Renal cortical epithelial cell (primary cell): Measurements from ENCODE around the gene PTGFRN. TPM values are rescaled to one million over a fixed set of nuclear protein-coding genes. Genes with fewer than 3 reads are reported as not detected.

Experiments used
- DNase-seq: peaks from one replicate; pipeline ENCODE4 v3.0.0-alpha.2; 2011; ENCODE audit warnings: low read depth
- total RNA-seq: library from RNA; depleted of rRNA; stranded (reverse); fragments of >200 nt; gene quantifications from 2 replicates; pipeline ENCODE4 v1.2.3, GENCODE V29; 2014

The PTGFRN gene
- total RNA-seq, 1 donor from 2014 or later = 76.7 TPM

DNA sequence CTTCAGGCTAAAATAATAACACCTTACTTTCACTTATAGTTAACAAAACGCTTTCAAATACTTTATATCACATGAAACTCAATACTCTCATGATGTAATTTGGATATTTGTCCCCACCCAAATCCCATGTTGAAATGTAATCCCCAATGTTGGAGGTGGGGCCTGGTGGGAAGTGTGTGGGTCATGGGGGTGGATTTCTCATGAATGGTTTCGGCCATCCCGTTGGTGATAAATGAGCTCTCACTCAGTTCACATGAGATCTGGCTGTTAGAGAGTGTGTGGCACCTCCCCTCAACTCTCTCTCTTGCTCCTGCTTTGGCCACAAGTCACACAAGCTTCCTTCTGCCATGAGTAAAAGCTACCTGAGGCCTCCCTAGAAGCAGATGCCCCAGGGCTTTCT is 22.5 kb upstream of the PTGFRN start:
- DNase-seq = no peak

DNA sequence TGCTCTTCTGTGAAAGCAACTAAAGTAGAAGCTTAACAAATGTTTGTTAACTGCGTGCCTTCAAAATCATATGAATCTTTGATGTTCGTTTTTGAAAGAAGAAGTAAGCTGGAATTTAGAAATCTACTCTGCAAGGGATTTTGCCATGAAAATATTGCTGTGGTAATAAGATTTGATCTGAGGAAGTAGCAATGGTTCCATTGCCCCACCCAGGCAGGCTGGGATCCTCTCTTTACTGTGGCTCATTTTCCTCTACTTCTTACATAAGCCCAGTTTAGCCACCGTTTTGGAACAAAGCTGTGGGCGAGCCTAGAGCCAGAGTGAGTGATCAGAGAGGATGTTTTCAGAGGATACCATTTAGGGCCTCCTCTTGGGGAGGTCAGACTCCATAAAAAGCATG is 20.3 kb upstream of the PTGFRN start:
- no peak for DNase-seq

DNA sequence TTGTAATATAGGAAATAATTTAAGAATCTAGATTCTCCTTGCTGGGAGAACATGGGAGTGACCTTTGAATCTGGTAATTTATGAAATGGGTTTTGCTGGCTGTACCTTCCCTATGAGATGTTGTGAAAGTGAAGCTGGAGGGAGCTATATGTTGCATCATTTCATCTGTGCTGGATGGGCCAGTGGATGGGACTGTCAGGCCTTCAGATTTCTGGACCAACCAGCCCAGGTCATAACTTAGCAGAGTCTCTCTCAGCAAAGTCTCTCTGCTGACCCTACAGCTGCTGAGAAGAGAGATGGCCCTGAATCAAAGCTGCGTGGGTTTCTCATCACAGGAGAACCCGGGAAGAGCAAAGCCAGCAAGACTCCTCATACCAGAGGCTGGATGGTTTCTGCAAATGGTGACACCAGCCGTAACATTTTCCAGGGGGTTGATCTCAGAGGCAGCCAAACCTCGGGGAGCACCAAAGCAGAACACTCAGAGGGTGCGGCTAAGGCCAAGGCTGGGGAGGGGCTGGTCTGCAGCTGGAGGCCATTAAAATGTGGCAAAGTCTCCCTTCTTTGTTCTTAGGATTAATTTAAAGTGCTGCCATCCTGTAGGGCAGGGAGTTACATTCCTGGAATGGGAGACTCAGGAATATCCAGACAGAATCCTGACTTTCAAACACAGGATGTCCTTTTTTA is 18.2 kb upstream of the PTGFRN start:
- DNase-seq = peak; percentile 32

DNA sequence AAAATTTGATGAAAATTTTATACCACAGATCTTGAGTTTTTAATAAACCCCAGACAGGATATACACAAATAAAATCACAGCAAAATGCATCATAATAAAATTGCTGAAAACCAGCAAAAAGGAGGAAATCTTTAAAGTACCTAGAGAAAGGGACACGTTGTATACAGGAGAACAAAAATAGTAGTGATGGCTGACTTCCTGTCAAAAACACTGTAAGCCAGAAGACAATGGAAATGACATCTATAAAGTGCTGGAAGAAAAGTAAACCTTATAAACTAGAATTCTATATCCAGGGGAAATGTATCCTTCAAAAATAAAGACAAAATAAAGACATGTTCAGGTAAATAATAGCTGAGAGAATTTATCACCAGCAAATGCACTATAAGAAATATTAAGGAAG is 14.6 kb upstream of the PTGFRN start:
- DNase-seq = no peak

DNA sequence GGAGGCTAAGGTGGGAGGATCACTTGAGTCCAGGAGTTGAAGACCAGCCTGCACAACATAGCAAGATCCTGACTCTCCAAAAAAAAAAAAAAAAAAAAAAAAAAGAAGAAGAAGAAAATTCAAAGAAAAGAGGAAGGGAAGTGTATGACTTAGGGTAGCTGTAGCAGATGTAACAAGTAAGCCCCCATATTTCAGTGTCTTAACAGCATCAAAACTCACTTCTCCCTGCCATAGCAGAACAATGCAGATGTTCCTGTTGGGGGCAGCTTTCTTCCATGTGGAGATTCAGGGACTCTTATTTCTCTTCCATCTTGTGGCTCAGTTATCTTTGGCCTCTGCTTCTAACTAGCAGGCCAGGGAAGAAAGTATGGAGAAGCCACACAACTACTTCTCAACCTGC is 10.2 kb upstream of the PTGFRN start:
- no peak for DNase-seq

DNA sequence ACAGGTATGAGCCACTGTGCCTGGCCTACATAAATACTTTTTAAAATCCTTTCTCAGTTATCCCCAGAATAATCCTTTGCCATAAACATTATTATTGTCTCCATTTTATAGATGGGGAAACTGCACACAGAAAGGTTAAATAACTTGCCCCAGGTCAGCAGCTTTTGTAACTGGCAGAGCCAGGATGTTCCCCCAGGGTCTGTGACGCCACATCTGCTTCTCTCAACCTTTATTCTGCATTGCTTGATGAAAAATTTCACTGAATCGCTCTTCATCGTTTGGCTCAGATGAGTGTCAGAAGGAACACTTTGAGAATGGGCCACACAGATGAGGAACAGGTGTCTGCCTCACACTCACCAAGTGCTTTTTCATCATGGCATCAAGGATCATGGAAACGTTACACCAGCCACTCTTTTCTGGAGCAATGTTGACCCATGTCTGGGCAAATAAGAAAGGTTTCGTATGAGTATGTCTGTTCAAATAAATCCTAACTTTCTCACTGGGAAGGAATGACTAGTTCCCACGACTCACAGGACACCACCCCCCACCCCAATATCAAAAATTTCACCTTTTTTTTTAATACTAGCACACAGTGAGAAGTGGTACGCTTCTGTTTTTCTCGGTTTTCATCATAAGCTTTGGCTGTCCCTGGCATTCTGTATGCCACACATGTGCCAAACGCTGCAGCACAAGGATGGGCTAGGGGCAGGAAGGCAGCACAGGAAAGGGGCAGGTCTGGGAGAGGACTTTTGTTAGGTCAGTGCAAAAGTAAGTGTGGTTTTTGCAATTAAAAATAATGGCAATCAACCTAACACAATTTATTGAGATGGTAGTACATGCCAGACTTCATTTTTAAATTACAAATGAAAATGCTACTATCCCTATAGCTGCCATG is 9.0 kb upstream of the PTGFRN start:
- DNase-seq = no peak

DNA sequence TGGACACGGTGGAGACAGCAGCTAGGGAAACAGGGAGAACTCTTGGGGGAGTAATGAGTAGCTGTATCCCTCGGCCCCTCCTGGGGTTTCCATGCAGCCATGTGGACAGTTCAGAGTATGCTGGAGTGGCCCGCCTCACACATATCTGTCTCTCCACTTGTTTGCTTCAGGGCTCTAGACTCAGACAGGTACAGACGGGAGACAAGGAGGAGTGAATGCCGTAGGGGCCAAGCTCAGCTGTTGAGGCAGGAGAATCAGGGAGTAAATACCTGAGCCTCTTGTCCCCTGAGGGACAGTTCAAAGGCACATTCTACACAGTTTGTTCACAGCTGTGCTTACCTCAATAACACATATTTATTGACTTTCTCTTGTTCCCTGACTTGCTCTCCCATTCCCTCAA is 7.7 kb upstream of the PTGFRN start:
- no peak for DNase-seq

DNA sequence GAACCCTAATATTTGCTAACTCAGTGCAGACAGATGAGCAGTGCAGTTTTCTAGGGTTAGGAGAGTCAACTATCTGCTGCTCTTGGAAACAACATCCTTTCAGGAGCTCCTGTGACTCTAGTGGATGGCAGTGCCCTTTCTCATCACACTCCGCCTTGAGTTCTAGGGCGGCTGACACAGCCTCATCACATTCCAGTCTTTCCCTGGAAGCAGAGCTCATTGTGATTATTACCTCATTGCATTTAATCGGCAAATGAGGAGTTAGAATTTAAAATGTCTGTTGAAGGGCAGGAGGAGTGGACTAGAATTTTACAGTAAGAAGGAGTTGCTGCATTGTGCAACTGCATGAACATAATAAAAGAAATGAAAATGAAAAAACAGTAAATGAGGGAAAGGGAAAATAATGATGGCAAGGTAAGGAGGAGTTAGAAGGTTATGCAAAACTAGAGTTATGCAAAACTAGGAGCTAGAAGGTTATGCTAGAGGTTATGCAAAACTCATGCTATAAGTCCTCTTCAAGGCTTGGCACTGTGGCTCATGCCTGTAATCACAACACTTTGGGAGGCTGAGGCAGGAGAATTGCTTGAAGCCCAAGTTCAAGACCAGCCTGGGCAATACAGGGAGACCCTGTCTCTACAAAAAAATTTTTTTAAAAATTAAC is 6.9 kb upstream of the PTGFRN start:
- no peak for DNase-seq

DNA sequence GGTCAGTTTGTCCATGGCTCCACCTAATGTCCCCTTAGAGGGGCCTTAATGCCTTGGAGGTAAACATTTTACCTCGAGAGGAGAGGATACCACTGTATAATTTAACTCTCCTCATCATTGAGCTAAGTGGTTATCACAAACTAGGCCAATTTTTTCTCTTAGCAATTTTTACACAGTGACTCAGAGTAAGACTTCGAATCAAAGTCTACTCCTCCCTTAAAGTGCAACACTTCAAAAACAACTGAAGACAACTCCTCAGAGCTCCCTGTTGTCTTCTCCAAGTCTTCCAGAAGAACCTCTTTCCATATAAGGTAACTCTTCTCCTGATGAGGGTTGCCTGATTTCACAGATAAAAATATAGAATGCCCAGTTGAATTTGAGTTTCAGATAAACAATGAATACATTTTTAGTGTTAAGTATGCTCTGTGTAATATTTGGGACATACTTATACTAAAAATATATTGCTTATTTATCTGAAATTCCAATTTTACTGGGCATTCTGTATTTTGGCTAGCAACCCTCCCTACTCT is 4.9 kb upstream of the PTGFRN start:
- DNase-seq = no peak

DNA sequence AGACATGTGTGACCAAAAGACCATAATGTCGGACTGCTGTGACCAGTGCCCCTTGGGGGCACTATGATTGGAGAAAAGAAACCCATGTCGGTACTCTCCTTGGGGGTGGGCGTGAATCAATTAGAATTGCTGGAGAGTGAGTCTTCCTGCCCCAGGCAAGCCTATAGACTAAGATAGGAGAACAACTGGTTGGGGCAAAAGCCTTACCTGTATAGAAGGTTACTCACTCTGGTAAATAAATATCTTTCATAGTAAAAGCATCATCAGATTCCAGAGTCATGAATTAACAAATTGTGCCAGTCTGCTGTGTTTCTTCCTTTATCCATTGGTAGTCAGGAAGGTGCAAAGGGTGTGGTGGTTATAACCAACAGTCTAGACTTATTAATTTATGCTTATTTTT is 2.9 kb upstream of the PTGFRN start:
- peak; percentile 14 for DNase-seq

DNA sequence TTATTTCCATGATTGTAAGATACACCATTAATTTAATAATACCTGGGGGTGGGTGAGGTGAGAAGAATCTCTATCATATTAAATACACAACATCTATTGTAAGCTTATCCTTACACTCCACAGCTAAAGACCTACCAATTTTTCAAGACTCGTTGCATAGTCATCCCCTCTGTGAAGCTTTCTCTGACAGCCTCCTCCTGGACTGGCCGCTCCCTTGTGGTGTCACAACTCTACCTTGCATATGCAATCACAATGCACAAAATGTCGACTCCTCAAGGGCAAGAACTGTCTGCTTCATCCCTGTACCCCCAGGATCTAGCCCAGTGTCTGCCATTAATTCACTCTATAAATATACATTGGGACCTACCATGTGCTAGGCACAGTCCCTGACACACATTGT is 2.4 kb upstream of the PTGFRN start:
- DNase-seq = no peak

DNA sequence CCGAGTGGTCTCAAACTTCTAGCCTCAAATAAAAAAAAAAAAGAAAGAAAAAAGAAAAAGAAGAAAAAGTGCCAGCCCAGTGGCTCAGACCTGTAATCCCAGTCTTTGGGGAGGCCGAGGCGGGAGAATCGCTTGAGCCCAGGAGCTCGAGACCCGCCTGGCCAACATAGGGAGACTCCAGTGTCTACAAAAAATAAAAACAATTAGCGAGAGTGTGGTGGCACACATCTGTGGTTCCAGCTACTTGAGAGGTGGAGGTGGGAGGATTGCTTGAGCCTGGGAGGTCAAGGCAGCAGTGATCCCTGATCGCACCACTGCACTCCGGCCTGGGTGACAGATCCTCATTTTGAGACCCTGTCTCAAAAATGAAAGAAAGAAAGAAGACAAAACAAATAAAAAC is 1.4 kb upstream of the PTGFRN start:
- DNase-seq = no peak

DNA sequence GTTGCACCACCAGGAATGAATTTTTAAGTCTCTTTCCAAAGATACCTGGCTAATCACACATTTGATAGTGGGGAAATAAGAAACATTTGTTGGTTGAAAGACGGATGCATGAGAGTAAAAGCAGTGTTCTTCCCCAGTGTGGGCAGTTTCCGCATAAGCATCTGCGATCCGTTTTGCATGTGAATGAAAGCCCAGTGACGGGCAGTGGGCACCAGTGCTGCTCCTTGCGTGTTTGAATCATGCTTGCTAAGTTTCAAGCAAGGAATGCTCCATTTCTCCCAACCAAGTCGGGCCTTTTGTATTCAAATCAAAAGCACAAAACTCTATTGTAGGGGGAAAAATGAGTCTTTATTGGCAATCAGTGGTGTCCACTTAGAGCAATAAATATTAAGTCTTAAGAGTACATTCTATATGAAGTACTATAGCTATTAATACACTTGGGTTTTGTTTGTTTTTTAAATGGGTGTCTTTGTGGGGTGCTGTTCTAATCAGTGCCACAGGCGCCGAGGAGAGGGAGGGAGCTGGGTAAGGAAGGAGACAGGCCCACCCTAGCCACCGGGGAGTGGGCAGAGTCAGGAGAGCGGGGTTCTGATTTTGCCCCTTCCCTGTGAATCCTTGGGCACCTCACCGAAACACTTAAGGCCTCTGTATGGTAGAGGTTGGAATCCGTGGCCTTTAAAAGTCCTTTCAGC is 750 bp upstream of the PTGFRN start:
- no peak for DNase-seq

DNA sequence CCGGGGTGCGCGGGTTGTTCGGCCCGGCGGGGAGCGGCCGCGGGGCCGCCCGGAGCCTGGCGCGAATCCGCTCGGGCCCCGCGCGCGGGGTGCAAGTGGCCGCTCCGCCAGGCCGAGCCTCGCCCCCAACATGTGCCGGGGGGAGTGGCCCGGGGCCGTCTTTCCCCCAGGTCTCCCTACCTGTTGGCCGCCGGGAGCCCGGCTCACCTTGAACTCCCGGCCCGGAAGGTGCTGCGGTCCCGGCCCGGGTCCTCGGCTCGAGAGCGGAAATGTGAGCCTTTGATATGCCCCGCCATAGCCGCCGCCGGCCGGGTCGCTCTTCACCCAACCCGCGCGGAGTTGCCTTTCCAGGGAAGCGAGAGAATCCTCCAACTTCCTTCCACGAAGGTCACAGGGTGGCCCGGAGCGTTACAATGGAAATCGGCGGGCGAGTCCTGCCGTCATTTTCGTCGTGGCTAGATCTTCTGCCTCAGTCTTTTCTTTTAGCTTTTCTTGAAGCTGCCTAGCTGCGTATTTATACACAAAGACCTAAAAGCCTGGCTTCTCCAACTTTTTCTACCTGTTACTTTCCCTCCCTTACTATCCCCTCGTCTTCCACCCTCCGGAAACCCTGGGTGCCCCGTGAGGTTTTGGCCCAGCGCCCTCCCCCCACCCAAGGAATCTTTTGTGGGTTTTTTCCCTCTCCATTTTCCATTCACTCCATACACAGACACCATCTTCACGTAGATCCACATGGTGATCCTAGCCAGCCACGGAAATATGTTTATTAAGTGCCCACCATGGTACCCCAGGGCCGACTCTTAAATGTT is 867 bp downstream of the PTGFRN start:
- DNase-seq = no peak

DNA sequence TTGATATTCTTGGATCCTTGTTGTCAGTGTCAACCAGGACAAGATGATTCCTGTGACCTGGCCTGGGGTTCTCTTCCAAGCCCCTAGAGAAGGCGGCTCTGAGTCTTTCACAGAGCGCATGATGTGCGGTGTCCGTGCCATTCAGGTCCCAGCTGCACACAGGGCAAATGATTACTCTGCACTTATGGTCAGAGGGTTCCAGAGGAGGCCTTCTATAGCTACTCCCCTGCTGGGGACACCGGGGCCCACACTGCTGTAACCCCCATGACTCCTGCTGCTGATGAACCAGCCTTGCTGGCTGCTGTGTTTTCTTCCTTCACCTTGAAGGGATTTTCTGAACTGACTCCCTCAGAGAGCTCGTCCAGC is 1.5 kb downstream of the PTGFRN start:
- DNase-seq = no peak

DNA sequence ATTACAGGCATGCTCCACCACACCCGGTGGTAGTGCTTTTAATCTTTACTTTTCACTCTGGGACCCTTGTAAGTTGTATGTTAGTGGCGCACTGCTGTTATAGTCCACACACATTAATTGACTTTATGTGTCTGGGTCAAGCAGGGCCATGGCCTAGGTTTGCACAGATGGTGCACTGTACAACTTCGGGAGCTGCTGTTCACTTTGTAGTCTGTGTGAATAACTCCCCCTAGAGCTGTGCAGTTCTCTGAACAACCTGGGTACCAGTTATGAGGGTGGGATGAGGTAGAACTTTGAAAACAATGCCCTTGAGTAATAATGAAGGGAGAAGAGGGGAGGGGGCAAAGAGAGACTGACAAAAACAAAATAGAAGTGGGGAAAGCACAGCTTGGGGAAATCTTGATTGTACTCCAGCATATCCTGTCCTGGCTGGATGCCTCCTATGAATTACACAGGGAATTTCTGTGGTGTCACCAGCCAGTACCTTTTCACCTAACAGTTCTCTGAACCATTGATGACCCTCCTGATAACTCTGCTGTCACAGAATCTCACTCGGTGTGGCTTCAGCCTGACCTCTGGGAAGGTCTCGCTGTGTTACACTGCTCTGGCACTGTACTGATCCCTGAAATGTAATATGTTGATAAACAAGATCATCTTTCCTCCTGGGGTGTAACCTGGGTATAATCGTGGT is 2.2 kb downstream of the PTGFRN start:
- DNase-seq = peak; percentile 9

DNA sequence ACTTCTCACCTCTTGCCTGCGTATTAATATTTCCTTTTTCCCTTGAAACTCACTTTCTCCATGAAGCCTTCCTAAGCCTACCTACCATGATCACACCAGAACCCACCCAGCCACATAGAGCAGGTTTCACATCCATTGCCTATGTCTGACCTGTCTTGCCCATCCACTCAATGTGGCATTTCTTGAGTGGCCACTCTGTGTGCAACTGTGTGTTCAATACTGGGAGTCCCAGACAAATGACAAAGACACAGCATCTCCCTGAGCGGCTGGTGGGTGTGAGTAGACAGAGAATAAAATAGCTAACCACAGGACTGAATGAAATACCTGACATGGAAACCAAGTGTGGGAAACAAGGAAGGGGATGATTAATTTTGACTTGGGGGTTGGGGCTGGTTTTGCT is 3.1 kb downstream of the PTGFRN start:
- peak; percentile 27 for DNase-seq

DNA sequence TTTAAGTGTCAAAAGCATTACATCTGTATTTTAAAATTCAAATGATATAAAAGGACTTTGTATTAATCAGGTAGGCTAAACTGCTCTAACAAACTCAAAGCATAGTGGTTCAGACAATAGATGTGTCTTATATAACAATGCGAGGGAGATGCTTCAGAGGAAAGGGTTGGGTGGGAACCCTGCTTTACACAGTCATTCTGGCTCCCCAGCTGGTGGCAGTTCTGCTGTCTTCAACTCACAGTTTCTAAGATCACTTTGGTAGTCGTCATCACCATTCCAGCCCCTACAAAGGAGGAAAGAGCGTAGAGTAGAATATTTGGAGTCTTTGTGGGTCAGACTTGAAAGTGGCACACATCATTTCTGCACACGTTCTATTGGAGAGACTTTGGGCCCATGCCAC is 4.2 kb downstream of the PTGFRN start:
- no peak for DNase-seq

DNA sequence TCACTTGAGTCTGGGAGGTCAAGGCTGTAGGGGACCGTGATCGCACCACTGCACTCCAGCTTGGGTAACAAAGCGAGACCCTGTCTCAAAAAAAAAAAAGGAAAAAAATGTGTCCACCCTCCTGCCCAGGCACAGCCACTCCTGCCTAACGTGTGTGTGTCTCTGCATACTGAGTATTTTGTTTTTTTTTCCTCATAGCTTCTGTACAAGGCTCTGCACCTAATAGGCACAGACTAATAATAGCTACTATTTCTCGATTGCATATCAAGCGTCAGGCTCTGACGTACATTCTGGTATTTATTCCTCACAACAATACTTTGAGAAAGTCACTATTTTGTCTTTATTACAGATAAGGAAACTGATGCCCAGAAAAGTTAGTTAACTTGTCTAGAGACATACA is 5.0 kb downstream of the PTGFRN start:
- no peak for DNase-seq

DNA sequence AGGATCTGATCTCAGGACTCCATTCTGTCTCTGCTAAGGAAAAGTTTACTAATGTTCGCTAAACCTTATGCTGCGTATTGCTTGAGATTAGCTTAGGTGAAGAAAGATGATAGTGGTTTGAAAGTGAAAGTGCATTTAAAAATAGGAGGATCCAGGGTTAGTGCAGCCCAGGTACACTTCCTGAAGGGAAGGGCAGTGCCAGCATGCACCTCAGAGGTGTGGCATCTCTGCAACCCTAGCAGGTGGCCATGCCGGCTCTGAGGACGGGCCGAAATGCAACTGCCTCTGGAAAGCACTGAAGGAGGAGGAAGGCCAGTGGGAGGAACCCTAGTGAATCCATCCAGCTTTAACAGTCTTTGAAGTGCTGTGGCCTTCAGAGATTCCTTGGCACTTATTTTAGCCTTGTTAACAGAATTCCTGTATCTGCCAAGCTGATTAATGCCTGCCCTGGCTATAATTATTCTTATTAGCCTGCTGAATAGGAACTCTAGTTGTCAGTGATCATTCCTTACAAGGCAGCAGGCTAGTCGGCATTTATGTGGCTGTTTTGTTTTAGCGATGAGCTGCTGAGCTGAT is 5.5 kb downstream of the PTGFRN start:
- peak; percentile 12 for DNase-seq
